HG03460 (cell line): ENCODE measurements around the gene HDGFL2.

Experiments used
- ATAC-seq: cut with Tn5 transposase; IDR thresholded peaks from one replicate; pipeline ENCODE4 v1.9.1; 2021; ENCODE audit not compliant: unreplicated experiment

The HDGFL2 gene

DNA sequence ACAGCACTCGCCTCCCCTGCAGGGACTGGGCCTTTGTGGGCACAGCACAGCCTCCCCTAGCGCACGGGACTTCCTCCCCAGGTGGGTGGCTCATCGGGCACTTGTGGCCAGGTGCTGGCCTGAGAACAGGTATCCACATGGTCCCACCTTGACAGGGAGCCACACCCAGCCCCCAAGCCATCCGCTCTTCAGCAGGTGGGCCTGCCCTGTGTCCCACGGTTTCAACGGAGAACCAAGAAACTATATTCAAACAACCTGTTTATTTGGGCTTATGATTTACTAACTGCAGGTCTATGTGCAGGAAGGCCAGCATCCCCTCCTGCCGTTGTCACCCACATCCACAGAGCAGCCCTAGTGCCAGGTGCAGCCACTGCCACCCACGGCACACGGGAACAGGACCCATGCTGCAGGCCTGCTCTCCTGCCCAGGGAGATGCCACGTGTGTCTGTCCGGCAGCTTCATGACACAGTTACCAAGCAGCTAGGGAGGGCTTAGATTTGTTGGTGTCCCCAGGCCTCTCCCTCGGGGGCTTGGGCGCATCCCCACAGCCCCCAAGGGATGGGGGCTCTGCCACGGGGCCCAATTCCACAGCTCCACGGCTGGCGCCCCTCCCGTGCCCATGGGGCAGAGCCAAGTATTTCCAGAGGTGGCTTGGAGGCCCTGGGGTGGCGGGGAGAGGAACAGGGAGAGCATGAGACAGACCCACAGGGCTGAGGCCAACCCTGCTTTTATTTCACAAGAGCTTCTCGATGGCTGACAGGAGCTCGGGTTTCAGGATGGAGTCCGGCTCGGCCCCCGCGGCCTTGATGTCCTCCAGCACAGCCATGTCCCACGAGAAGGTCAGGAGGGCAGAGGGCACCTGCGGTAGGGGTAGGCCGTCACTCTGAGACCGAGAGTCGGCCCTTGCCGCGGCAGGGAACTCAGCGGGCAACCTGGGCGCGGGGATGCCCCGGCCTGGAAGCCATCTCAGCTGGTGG, 27.0 kb upstream of the HDGFL2 start:
- no peak for ATAC-seq

GRCh38 chr19:4445963-4446703, 26.0 kb upstream of the HDGFL2 start:
- ATAC-seq, result no peak

DNA sequence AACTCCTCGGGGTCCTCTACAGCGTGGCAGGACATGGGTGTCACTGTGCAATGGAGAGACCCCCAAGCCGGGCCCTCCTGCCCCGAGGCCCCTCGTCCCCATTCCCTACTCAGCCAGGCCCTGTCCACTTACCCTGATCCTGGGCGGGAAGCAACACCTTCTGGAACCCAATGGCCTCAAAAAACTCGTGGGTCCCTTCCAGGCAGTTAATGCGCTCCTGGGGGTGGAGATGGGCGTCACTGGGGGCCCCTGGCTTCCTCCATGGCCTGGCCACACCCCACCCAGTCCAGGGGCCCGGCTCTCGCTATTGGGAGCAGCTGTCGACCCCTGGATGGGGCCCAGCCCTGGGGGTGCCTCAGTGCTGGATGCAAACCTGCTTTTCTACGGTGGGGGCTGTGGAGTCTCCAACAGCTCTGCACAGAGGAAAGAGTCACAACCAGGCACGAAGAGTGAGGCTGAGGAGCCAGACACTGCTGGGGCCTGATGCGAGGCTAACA, 25.3 kb upstream of the HDGFL2 start:
- ATAC-seq, result no peak

DNA sequence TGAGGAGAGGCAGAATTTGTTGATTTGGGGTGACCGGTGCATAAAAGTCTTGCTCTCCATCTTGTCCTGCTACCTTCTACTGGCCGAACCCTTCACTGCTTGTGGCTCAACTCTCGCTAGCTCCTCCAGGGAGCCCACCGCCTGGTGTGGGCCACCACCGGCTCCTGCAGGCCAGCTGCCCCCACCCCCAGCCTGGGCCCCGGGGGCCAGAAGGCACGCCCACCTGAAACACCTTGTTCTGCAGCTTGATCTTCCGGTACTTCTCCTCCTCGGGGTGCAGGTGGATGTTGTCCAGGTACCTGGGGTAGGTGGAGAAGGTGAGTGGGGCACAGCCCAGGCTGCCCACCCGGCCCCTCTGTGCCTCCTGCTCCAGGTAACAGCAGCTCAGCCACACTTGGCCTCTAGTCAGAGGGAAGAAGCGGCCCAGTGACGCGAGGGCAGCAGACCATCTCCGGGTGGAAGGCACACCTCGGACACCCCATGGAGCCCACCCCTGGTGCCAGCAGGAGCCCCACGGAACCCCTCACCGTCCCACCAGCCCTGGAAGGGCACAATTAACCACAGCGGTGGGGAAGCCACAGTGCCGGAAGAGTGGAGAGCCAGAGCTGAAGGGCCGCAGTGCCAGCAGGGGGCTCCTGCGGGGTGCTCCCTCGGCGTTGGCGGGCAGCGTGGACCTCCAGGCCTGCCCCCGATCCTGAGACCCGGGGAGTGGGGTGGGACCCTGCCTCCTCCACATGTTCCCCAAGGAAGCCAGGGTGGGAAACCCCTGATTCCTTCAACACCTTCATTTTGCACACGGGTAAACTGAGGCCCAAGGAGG, 24.6 kb upstream of the HDGFL2 start:
- ATAC-seq, result no peak

- ATAC-seq, result no peak
These were observed 23.7 kb upstream of the HDGFL2 start for GRCh38 chr19:4448147-4448985.

DNA sequence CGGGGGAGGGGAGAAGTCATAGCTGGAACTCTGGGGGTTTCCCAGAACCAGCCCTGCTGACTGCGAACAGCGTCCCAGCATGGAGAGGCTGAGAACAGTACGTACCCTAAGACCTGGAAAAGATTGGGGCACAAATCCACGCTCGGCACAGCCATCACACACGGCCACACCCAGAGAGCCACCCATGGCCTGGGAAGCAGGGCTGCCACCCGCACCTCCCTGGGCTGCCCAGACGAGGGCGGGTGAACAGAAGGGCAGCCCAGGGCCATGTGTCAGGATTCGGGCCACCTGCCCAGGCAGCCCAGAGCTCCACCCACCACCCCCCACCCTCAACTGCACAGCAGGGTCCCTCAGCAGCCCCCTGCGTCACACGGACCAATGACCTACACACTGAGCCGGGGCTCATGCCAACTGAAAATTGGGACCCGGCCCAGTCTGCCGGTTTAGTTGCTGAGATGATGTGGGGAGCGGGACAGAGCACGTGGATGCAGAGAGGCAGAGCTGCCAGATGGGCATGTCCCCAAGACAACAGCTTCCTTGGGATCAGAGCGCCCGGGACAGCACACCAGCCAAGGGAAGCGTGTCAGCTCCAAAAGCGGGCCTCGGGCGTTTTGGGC, 23.0 kb upstream of the HDGFL2 start:
- ATAC-seq, result no peak

DNA sequence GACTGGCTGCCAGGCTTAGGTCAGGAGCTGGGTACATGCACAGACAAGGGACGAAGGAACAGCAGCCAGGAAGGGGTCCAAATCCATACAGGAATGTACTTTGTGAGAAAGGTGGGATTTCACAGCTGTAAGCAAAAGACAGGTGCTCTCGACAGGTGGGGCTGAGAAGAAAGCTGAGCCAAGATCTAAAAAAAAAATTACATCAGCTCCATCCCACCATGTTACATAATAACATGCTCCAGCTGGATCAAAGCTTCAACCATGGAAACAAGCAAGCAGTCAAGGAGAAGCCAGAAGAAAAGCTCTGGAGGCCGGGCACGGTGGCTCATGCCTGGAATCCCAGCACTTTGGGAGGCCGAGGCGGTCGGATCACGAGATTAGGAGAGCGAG, 22.5 kb upstream of the HDGFL2 start:
- no peak for ATAC-seq

DNA sequence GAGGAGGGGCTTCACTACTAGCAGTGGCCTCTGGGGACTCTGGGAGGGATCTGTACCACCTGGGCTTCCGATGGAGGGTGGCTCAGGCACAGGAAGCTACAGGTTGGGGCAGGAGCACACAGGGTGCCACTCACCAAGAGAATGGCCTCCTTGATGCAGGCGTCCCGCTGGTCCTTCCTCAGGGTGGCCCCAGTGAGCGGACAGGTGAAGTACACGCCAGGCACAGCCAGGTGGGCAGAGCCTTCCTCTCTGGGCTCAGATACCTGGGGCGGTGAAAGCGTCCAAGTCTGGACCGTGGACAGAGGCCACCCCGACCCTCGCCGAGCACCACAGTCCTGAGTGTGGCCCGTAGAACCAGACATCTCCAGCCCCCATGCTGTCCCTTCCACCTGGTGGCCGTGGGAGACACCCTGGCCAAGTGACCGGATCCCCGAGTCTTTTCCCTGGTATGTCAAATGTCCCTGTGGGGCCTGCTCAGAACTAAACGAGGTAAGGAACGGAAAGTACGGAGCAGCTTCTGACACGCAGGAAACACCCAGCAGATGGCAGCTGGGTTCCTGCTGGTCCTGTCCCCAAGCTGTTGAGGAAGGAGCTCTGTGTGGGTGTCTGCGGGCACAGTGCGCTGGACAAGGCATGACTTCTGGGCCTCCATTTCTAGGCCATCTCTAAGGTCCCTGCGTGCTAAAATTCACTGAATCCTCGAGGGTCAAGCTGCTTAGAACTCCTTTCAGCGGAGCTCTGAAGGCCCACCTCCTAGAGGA, 19.7 kb upstream of the HDGFL2 start:
- ATAC-seq, result no peak

- ATAC-seq, result no peak
These were observed 18.6 kb upstream of the HDGFL2 start for GRCh38 chr19:4453232-4454179.

DNA sequence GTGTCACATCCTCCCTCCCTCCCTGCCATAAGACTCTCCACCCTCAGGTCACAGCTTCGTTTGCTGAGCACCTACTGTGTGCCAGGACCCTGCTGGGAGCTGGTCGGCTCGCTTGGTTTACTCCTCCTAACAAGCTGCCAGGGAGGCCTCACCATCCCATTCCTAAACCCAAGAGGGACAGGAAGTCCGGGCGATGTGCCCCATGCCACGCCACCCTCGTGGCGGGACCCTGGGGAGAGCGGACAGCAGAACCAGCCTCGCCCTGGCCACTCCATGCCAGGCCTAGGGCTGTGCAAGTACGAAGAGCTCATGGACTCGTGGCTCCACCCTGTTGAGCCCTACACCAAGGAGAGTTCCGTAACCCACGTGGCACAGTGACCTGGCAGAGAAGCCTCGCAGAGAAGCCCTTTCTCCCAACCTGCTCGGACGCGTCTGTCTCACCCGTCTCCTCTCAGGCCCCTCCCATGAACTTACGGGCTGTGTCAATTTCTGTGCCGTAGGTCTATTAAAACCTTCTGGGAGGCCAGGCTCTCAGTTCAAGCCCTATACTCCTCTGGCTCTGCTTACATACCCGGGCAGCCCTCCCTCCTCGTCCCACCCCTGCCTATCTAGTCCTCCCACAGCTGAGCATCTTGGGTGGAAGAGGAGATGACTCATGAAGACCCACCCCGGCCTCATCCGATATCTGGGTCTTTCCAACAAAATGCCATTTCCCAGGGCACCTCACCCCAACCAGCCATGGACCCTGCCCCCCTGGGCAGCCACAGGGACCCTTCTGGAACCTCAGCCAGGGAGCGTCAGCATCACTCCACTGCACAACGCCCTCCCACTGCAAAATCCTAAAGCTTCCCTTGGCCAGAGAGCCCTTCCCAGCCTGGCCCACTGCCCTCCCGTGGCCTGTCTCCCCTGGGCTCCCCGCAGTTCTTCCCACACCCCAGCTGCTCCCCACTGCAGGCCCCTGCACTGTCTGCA, 17.1 kb upstream of the HDGFL2 start:
- ATAC-seq, result no peak

DNA sequence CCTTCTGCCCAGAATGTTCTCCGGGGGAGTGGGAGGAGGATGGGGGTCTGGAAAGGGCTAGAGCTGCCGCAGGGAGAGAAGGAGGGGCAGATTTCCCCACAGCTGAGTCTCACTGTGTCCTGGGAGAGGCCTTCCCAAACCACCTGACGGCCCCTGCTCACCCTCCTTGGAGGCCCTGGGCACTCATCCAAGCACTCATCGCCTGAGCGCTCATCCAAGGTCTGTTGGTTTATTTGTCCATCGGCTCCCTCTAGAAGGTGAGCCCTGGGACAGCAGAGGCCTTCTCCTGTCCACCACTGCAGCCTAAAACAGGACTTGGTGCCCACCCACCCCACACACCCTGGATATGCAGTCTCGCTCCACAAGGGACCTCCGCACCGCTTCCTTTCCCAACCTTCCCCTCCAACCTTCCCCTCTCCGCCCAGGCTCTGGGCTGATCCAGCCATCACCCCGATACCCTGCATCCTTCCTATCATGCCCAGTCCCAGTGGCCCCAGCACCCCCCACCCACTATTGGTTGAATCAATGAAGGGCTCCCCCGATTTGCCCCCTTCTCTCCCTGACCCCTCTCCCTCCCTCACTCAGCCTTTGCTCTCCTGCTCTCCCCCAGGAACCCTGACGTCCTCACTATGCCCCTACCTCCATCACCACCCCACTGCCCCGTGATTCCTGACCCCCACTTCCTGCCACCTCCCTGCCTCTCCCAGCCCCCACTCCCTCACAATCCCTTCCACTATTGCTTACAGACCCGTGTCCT, 16.2 kb upstream of the HDGFL2 start:
- no peak for ATAC-seq

DNA sequence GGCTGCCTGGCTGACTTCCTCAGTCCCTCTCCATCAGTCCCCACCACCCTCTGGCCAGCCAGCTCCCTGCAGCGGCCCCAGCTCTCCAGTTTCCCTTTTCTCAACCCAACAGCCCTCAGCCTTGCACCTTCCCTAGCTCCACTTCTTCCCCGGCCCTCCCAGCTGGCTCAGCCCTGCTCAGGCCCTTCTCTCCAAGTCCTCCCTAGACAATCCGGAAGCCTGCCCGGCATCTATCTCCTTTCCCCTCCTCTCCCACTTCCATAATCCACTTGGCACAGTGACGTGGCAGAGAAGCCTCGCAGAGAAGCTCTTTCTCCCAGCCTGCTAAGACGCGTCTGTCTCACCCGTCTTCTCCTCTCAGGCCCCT, 15.6 kb upstream of the HDGFL2 start:
- ATAC-seq, result no peak

- no peak for ATAC-seq
These were observed 15.0 kb upstream of the HDGFL2 start for GRCh38 chr19:4456843-4457653.

DNA sequence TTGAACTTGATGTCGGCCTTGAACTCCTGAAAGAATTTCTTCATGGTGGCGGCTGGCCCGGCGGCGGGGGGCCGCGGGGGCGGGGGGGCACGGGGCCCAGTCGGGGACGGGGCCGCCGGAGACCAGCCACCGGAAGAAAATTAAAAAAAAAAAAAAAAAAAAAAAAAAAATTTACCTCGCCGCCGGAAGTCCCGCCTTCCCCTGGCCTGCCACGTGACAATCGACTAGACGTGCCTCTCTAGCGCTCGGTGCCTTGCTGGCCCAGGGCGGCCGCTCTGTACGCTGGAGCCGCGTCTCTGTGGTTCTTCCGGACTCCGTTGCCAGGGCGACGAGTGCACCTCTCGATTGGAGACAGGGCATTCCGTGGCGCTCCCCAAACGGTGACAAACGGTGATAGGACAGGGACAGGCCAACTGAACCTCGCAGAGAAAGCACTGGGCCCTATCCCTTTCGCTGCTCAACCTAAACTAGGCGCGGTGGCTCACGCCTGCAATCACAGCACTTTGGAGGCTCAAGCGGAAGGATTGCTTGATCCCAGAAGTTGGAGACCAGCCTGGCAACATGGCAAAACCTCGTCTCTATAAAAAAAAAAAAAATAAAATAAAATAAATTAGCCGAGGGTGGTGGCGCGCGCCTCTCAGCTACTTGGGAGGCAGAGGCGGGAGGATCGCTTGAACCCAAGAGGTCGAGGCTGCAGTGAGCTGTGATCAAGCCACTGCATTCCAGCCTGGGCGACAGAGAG, 14.3 kb upstream of the HDGFL2 start, which contains the start of gene UBXN6:
UBXN6 (minus strand) TSS at position 141 of the 742 bp plus-strand sequence; CDS start at position 44, 97 bp downstream.
- ATAC-seq, result peak; percentile 91
